Pulmonary artery endothelial cell (primary cell): ENCODE data around the gene ZPR1. TPM values are rescaled to one million over a fixed set of nuclear protein-coding genes. Genes with fewer than 3 reads are reported as not detected.
"Not testable (repeated sequence)": the region's sequence is repeated elsewhere in the genome, so short reads cannot be mapped to it uniquely, and the experiment has no call there.

Experiments
- DNase-seq: peaks from one replicate; pipeline ENCODE4 v3.0.0-alpha.2; 2011; ENCODE audit warnings: low read depth, low spot score
- total RNA-seq: library from RNA; depleted of rRNA; stranded (reverse); fragments of >200 nt; gene quantifications from 2 replicates; pipeline ENCODE4 v1.2.3, GENCODE V29; 2014

The ZPR1 gene
- total RNA-seq, 1 donor from 2014 or later, result 45.4 TPM

DNA sequence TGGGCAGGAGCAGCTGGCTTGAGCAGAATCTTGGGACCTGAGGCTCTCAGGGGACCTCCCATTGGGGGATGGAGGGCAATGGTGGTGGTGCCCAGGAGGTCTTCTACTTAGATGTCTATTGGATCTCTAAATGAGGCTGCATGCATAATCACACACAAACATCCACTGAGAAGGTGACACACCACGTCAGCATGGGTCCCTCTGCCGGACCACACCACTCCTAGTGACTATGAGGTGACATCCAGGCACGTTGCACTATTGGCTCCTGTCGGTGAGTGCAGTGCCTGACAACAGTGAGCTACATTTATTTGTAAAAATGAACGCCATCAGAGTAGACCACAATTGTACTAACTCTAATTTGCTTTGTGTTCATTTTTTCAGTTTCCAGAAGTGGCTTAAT, 37.6 kb upstream of the ZPR1 start:
- DNase-seq, result no peak

DNA sequence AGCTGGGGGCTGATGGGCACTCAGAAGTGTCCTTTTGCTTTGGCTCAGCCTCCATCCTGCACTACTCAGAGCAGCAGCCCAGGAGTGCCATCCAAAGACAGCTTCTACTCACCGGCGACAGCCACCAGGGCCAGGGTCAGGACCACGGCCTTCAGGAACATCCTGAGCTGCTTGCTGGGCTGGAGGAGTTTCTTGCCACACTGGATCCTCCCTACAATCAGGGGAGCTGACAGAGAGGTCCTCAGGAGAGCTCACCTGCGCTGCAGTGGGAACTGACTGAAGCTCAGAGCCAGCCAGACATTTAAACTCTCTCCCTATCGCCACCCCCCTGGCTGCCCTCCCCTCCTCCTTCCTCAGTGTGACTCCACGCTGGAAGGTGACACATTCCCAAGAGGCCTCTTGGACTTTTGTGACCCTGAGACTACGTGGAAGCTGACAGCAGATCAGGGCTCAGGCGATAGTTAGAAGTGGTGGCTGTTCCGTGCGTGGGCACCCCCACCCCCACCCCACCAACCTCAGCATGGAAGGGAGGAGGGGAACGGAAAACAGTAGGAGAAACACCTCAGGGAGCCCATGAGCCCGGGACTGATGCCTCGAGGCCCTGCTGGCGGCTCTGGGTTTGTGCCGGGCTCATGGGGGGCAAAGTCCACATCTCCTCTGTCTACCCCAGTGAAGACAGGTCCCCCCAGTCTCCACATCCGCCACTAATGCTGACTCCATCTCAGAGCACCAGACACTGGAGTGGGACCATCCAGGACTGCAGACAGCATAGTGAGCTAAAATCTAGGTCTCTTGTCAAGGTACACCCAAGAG, 35.4 kb upstream of the ZPR1 start, which contains the start of gene APOA4:
APOA4 (minus strand) TSS at position 274 of the 813 bp plus-strand sequence; CDS start at position 161, 113 bp downstream.
- DNase-seq, result no peak

DNA sequence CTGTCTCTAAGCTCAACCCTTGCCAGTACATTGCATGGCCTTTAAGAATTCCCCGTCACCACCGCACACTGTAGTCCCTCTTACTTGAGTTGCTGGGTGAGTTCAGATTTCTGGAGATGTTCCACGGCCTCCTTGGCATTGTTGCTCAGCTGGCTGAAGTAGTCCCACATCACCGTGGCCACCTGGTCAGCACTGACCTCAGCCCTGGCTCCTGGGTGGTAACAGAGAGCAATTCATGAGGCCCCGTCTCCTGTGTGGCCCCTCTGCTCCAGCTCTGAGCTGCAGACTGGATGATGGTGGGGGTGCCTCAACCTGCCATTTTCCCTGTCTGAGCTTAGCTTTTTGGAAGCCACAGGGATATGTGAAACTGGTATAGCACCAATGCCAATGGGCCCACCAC, 34.8 kb upstream of the ZPR1 start:
- no peak for DNase-seq

GRCh38 chr11:116821050-116821918, 33.5 kb upstream of the ZPR1 start:
- no peak for DNase-seq

DNA sequence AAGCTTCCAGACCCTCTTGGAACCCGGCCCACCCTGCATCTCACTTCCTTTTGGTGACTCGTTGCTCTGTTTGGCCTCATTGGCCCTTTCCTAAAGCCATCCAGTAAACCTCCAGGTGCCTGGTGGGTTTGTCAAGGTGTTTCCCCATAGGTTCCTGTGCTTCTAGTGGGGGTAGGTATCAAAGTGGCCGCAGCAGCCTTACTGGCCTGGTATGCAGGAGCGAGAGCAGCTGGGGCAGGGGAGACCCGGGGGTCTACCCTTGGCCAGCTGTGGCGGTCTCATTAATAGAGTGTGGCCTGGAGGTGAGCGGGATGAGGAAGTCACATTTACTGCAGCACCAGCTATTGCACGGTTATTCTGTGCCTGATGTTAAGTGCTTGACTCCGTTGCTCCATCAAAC, 31.2 kb upstream of the ZPR1 start:
- no peak for DNase-seq

- DNase-seq, result no peak
Measured at GRCh38 chr11:116814502-116814901, 26.7 kb upstream of the ZPR1 start.

- DNase-seq, result no peak
Measured at GRCh38 chr11:116813781-116814471, 26.1 kb upstream of the ZPR1 start.

DNA sequence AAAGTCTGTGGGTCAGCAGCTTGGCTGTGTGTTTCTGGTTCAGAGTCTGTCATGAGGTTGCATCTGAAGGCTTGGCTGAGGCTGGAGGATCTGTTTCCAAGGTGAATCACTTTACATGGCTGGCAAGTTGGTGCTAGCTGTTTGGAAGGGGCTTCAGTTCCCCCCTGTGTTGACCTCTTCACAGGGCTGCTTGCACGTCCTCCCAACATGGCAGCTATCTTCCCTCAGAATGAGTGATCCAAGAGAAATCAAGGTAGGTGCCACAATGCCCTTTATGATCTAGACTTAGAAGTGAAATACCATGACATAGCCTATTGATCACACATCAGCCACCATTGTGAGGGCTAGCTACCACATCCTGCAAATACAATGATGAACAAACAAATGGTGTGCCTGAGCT, 25.3 kb upstream of the ZPR1 start:
- no peak for DNase-seq

- no peak for DNase-seq
Measured at GRCh38 chr11:116812109-116812508, 24.3 kb upstream of the ZPR1 start.

- DNase-seq, result no peak
Measured at GRCh38 chr11:116811194-116811593, 23.4 kb upstream of the ZPR1 start.

DNA sequence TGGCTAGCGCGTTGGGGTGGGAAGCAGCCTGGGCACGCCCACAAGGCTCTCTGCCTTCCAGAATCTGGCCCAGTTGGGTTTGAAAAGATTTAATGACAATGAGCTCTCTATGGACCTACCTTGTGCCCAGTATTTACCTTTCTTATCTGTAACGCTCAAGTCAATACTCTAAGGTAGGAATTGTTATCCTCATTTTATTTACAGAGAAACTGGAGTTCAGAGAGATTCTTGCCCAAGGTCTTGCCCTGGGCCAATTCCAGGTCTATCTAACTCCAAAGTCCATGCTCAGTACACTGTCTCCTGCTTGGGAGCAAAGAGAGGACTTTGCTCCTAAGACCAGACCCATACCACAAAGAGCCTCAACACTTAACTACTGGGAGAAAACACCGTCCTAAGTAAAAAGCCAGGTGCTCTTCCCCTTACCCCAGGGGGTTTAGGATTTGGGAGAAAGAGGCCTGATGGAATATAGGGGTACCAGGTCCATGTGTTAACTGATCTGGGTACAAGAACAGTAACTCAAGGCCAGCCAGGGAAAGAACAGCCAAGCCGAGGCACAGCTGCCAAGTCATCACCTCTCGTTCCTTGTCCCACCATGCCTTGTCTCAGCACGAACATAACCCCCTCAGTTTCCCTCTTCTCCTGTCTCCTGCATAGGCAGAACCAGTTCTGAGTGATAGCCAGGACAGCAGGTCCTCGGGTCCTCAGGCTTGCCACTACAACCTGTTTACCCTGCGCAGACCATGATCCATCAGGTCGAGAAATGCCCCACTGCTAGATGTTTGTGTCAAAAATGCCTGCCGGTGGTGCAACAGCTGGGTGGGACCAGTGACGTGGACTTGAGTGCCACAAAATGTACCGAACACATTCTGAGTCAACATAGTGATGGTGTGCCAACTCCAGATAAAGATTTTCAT, 20.7 kb upstream of the ZPR1 start:
- DNase-seq, result no peak

DNA sequence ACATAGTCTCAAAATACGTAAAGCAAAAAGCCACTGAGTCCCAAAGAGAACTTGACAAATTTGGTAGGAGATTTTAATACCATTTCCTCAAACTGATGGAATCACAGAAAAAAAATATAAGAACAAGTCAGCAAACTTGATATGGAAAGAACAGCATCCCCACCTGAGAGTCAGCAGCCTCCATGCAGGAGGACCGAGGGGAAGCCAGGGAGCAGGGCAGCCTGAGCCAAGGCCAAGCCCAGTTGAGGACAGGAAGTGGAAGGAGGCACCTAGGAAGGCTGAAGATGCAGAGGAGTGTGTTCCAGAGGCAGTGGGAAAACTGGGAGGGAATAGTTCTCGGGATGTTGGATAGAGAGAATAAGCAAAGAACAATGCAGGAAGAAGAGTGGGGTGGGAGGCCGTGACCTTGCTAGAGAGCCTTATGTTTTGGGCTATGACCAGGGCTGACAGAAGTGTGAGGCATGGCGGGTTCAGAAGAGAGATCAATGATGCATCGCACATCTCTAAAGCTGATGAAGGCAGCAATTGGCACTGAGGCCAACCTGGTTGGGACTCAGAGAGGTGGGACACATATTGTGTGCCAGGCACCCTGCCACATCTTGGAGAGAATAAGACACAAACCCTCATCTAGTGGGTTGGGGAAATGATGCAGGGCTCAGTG, 19.9 kb upstream of the ZPR1 start:
- no peak for DNase-seq

- no peak for DNase-seq
Measured at GRCh38 chr11:116804001-116804400, 16.2 kb upstream of the ZPR1 start.

DNA sequence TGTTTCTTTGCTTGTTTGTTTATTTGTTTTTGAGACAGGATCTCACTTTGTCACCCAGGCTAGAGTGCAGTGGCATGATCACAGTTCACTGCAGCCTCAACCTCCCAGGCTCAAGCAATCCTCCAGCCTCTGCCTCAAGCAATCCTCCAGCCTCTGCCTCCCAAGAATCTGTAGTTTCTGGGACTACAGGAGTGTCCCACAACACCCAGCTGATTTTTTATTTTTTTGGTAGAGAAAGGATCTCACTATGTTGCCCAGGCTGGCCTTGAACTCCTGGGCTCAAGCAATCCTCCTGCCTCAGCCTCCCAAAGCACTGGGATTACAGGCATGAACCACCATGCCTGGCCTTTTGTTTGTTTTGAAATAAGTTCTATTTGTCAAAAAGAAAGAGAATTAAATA, 13.8 kb upstream of the ZPR1 start:
- not testable (repeated sequence) for DNase-seq

DNA sequence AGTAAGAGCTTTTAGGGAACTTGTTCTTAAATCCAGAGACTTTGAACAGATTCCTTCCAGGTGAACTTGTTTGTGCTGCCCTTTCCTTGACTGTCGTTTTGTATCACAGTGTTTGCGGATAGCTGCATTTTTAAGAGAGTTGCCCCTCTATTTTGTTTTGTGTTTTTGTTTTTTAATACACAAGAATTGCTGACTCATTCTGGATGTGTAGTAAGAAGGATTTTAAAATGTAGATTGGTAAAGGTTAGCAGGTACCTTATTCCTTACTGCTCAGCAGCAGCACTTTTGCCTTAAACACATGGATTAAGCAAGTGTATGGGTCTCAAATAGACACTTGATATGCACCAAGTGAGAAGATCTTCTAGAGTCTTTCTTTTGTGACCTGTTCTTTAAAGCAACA, 12.8 kb upstream of the ZPR1 start:
- DNase-seq, result no peak

GRCh38 chr11:116798368-116798767, 10.5 kb upstream of the ZPR1 start:
- DNase-seq, result no peak

- DNase-seq, result no peak
Measured at GRCh38 chr11:116797816-116798215, 10.0 kb upstream of the ZPR1 start.

- no peak for DNase-seq
Measured at GRCh38 chr11:116796548-116796947, 8.7 kb upstream of the ZPR1 start.

DNA sequence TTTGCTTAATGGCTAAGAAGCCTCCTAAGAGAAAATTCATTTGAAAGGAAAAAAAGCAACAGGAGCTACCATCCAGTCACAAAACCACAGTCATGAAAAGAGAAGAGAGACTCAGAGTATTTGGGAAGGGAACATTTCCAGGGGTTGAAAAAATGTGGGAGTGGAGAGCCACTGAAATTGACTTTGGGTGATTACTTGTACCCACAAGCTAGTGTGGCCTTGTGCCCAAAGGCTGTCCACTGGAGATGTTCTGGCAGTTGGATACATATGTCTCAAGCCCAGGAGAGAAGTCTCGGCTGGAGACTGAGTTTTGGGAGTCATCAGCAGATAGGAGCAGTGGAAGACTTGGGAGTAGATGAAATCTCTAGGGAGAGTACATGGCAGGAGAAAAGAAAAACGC, 7.0 kb upstream of the ZPR1 start:
- no peak for DNase-seq

DNA sequence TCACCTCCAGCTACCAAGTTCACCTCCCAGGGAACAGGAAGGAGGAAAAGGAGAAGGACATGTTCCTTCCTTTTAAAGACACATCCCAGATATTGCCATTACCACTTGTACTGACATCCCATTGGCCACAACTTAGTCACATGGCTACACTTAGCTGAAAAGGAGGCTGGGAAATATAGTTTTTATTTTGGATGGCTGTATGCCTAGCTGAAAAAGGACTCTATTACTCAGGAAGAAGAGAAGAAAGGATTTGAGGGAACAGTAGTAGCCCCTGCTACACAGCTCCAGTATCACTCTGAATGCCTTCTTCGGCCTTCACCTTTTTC, 5.9 kb upstream of the ZPR1 start:
- DNase-seq, result no peak
